H9 (cell line): ENCODE measurements around the gene RAI1. TPM values are rescaled to one million over a fixed set of nuclear protein-coding genes. Genes with fewer than 3 reads are reported as not detected.

Source experiments
- DNase-seq: peaks from one replicate; pipeline ENCODE4 v3.0.0-alpha.2; 2017
- H2AFZ ChIP-seq: one replicate; pipeline ENCODE4 v1.6.1; 2013; ENCODE audit warnings: mild to moderate bottlenecking, low read length, control low read depth, moderate library complexity
- H2AK5ac ChIP-seq: 2 replicates; pipeline ENCODE4 v1.6.1; 2013; ENCODE audit warnings: low read length, control low read depth, mixed read lengths; ENCODE audit not compliant: insufficient read length
- H2BK120ac ChIP-seq: one replicate; pipeline ENCODE4 v1.6.1; 2013; ENCODE audit warnings: low read depth, mild to moderate bottlenecking, low read length, control low read depth, inconsistent platforms; ENCODE audit not compliant: poor library complexity, severe bottlenecking
- H2BK12ac ChIP-seq: 2 replicates; pipeline ENCODE4 v1.6.1; 2013; ENCODE audit warnings: low read length, control low read depth, mixed read lengths, low read depth; ENCODE audit not compliant: insufficient read length
- H2BK15ac ChIP-seq: 2 replicates; pipeline ENCODE4 v1.6.1; 2013; ENCODE audit warnings: low read depth, low read length, control low read depth
- H2BK20ac ChIP-seq: one replicate; pipeline ENCODE4 v1.6.1; 2013; ENCODE audit warnings: low read depth, mild to moderate bottlenecking, low read length, control low read depth, inconsistent platforms; ENCODE audit not compliant: poor library complexity, severe bottlenecking
- H2BK5ac ChIP-seq: 2 replicates; pipeline ENCODE4 v1.6.1; 2013; ENCODE audit warnings: low read length, control low read depth, mixed read lengths; ENCODE audit not compliant: insufficient read length
- H3K14ac ChIP-seq: 2 replicates; pipeline ENCODE4 v1.6.1; 2013; ENCODE audit warnings: low read length, control low read depth; ENCODE audit not compliant: insufficient read depth
- H3K18ac ChIP-seq: 2 replicates; pipeline ENCODE4 v1.6.1; 2013; ENCODE audit warnings: low read depth, mild to moderate bottlenecking, mixed read lengths, low read length, control low read depth; ENCODE audit not compliant: insufficient read length
- H3K23ac ChIP-seq: 2 replicates; pipeline ENCODE4 v1.6.1; 2013; ENCODE audit warnings: low read length, control low read depth, mixed read lengths, low read depth; ENCODE audit not compliant: insufficient read length
- H3K23me2 ChIP-seq: 2 replicates; pipeline ENCODE4 v1.6.1; 2013; ENCODE audit warnings: low read depth, mild to moderate bottlenecking, mixed read lengths, low read length, control low read depth; ENCODE audit not compliant: insufficient read length, poor library complexity, severe bottlenecking
- H3K27ac ChIP-seq: 2 replicates; pipeline ENCODE4 v1.5.1; 2013; ENCODE audit warnings: low read length, control low read depth, mixed read lengths, low read depth; ENCODE audit not compliant: insufficient read length
- H3K27me3 ChIP-seq: 2 replicates; pipeline ENCODE4 v1.6.1; 2013; ENCODE audit warnings: low read length, control low read depth, inconsistent platforms; ENCODE audit not compliant: insufficient read depth
- H3K4ac ChIP-seq: 2 replicates; pipeline ENCODE4 v1.6.1; 2013; ENCODE audit warnings: low read depth, mild to moderate bottlenecking, control low read depth, inconsistent platforms, low read length, moderate library complexity
- H3K4me1 ChIP-seq: 2 replicates; pipeline ENCODE4 v1.6.1; 2013; ENCODE audit warnings: low read length, control low read depth, inconsistent platforms; ENCODE audit not compliant: insufficient read depth
- H3K4me2 ChIP-seq: 2 replicates; pipeline ENCODE4 v1.6.1; 2013; ENCODE audit warnings: low read length, control low read depth, mixed read lengths; ENCODE audit not compliant: insufficient read length, insufficient read depth
- H3K56ac ChIP-seq: 2 replicates; pipeline ENCODE4 v1.6.1; 2013; ENCODE audit warnings: low read depth, mild to moderate bottlenecking, mixed read lengths, low read length, control low read depth; ENCODE audit not compliant: insufficient read length
- H3K79me1 ChIP-seq: 2 replicates; pipeline ENCODE4 v1.6.1; 2013; ENCODE audit warnings: low read depth, mild to moderate bottlenecking, moderate library complexity, low read length, control low read depth, inconsistent platforms; ENCODE audit not compliant: insufficient read depth, poor library complexity, severe bottlenecking
- H3K79me2 ChIP-seq: 2 replicates; pipeline ENCODE4 v1.6.1; 2013; ENCODE audit warnings: low read length, control low read depth, inconsistent platforms; ENCODE audit not compliant: insufficient read depth
- H3K9ac ChIP-seq: 2 replicates; pipeline ENCODE4 v1.6.1; 2013; ENCODE audit warnings: low read length, control low read depth, mixed read lengths; ENCODE audit not compliant: insufficient read length; ENCODE audit errors: extremely low read depth
- H3K9me3 ChIP-seq: one replicate; pipeline ENCODE4 v1.6.1; 2013; ENCODE audit warnings: low read depth, low read length, inconsistent platforms; ENCODE audit not compliant: control insufficient read depth
- H3T11ph ChIP-seq: one replicate; pipeline ENCODE4 v1.6.1; 2013; ENCODE audit warnings: mild to moderate bottlenecking, low read length, control low read depth, inconsistent platforms
- H4K20me1 ChIP-seq: one replicate; pipeline ENCODE4 v1.6.1; 2013; ENCODE audit not compliant: control insufficient read depth, insufficient read length, insufficient read depth
- H4K5ac ChIP-seq: 2 replicates; pipeline ENCODE4 v1.6.1; 2013; ENCODE audit warnings: low read depth, mild to moderate bottlenecking, mixed read lengths, low read length, control low read depth; ENCODE audit not compliant: insufficient read length
- H4K8ac ChIP-seq: replicated peaks from 2 replicates; pipeline ENCODE4 v1.6.1; 2013; ENCODE audit warnings: low read length, control low read depth, mixed read lengths, low read depth; ENCODE audit not compliant: insufficient read length
- H4K91ac ChIP-seq: 2 replicates; pipeline ENCODE4 v1.6.1; 2013; ENCODE audit warnings: low read depth, mild to moderate bottlenecking, moderate library complexity, mixed read lengths, low read length, control low read depth; ENCODE audit not compliant: insufficient read length
- H3K27ac Mint-ChIP-seq, 3 experiments: 2 replicates in 2 of 3; 3 replicates in 1 of 3; pipeline ENCODE4 v1.8.0; 2020 to 2021; ENCODE audit warnings: mixed read lengths in 3 of 3, mild to moderate bottlenecking in 1 of 3, moderate library complexity in 1 of 3
- H3K27me3 Mint-ChIP-seq: 2 replicates; pipeline ENCODE4 v1.8.0; 2021; ENCODE audit warnings: low read depth, mild to moderate bottlenecking, moderate library complexity, mixed read lengths
- H3K36me3 Mint-ChIP-seq, 3 experiments: 2 replicates in 2 of 3; 3 replicates in 1 of 3; pipeline ENCODE4 v1.8.0; 2020 to 2021; ENCODE audit warnings: low read depth in 3 of 3, mixed read lengths in 3 of 3; ENCODE audit not compliant: insufficient read depth in 1 of 3
- H3K4me1 Mint-ChIP-seq, 2 experiments: 2 replicates each; pipeline ENCODE4 v1.8.0; 2020; ENCODE audit warnings: mixed read lengths in 2 of 2
- H3K4me3 Mint-ChIP-seq, 2 experiments: 2 replicates in 1 of 2; 3 replicates in 1 of 2; pipeline ENCODE4 v1.8.0; 2020 to 2021; ENCODE audit warnings: mild to moderate bottlenecking in 2 of 2, mixed read lengths in 2 of 2, moderate library complexity in 1 of 2
- H3K9me3 Mint-ChIP-seq, 2 experiments: 2 replicates in 1 of 2; 3 replicates in 1 of 2; pipeline ENCODE4 v1.8.0; 2020; ENCODE audit warnings: mild to moderate bottlenecking in 2 of 2, mixed read lengths in 2 of 2, moderate library complexity in 1 of 2
- WGBS: extraction: QIAGEN DNeasy Blood & Tissue Kit; methylation state at CpG from one replicate; pipeline ENCODE4 v1.1.7; 2013; ENCODE audit warnings: missing lambda C conversion rate, low lambda C conversion rate, mixed read lengths; ENCODE audit not compliant: insufficient read length; ENCODE audit errors: extremely low coverage; 5-methylcytosine and 5-hydroxymethylcytosine counted together
- total RNA-seq: library from RNA; stranded (reverse); gene quantifications from 2 replicates; pipeline ENCODE4 v1.2.1, GENCODE V29; 2021
- TF ChIP-seq, protein P1 (sequence below): fragments of 200-600 bp; sonication (generic); conservative IDR thresholded peaks from 3 replicates; pipeline ENCODE4 v1.8.0; 2021; ENCODE audit warnings: antibody characterized with exemption, mild to moderate bottlenecking

RAI1 gene
- total RNA-seq, 1 experiment from 2014 or later, result 1.5 TPM

DNA sequence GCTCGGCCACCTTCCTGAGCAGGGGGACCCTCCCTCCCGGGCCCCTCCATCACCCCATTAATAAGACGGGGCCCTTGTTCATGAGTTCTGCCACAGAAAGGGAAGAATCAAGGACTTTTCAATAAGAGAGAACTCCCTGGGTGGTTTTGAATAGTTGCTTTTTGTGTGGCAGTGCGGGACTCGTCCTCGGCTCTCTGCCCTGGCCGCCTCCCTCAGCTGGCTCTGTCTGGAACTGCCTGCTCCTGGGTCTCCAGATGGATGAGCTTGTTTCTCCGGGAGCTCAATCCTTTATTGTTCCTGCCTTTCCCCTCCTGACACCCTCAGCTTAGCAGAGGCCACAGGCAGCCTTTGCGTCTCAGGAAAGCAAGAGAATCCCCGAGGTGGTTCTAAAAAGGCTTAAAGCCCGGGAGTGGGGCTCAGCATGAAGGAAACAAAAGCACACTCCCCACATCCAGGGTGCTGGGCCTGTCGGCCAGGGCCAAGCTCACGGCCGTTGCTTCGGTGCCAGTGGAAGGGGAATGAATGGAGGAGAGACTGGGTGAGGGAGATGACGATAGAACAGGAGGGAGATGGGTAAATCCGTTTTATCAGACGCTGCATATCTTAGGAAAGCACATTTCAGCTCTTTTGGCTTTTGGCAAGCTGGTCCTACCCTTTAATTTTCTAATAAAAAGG, 60.2 kb downstream of the RAI1 start:
- no peak overlapping the region for H4K5ac ChIP-seq
- no peak overlapping the region for H3K4ac ChIP-seq
- TF ChIP-seq, protein P1, sequence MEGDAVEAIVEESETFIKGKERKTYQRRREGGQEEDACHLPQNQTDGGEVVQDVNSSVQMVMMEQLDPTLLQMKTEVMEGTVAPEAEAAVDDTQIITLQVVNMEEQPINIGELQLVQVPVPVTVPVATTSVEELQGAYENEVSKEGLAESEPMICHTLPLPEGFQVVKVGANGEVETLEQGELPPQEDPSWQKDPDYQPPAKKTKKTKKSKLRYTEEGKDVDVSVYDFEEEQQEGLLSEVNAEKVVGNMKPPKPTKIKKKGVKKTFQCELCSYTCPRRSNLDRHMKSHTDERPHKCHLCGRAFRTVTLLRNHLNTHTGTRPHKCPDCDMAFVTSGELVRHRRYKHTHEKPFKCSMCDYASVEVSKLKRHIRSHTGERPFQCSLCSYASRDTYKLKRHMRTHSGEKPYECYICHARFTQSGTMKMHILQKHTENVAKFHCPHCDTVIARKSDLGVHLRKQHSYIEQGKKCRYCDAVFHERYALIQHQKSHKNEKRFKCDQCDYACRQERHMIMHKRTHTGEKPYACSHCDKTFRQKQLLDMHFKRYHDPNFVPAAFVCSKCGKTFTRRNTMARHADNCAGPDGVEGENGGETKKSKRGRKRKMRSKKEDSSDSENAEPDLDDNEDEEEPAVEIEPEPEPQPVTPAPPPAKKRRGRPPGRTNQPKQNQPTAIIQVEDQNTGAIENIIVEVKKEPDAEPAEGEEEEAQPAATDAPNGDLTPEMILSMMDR, result peak; percentile 46
- no peak overlapping the region for H3T11ph ChIP-seq
- H2BK5ac ChIP-seq, result no peak overlapping the region
- no peak overlapping the region for H2BK12ac ChIP-seq
- H2BK120ac ChIP-seq, result no peak overlapping the region
- no peak overlapping the region for H2AK5ac ChIP-seq
- no peak overlapping the region for H4K91ac ChIP-seq
- H3K56ac ChIP-seq, result no peak overlapping the region
- H3K23ac ChIP-seq, result no peak overlapping the region
- H3K9ac ChIP-seq, result no peak overlapping the region
- H3K4me1 ChIP-seq, result peaks cover 2% of the 10 kb centered on the region; the same call in 1 of the 2 replicates
- H3K79me2 ChIP-seq, result no peaks in the 10 kb centered on the region
- H3K4me2 ChIP-seq, result peak overlapping the region; percentile 26
- H3K79me1 ChIP-seq, result no peaks in the 10 kb centered on the region
- peak; percentile 82 for DNase-seq
- WGBS, result no CpG with 5 or more reads among the region's 18 CpGs
- H3K9me3 ChIP-seq, result no peaks in the 10 kb centered on the region
- no peak overlapping the region for H2BK20ac ChIP-seq
- no peak overlapping the region for H4K8ac ChIP-seq
- H3K4me1 Mint-ChIP-seq, result peaks cover 32 to 46% of the 10 kb centered on the region in 2 experiments
- peak overlapping the region; percentile 43 to 44; a peak in 3 of 5 replicates for H3K4me3 Mint-ChIP-seq
- no peaks in the 10 kb centered on the region for H3K27me3 ChIP-seq
- no peaks in the 10 kb centered on the region for H4K20me1 ChIP-seq
- H3K36me3 Mint-ChIP-seq, result no peaks in the 10 kb centered on the region
- H2AFZ ChIP-seq, result peak overlapping the region; percentile 76
- no peaks in the 10 kb centered on the region; a peak in 1 of 5 replicates for H3K9me3 Mint-ChIP-seq
- peaks cover 47% of the 10 kb centered on the region for H3K27me3 Mint-ChIP-seq
- H3K14ac ChIP-seq, result no peak overlapping the region; the same call in 1 of the 2 replicates
- H3K27ac Mint-ChIP-seq, result peak overlapping the region; percentile 28 to 86 (median 73); a peak in 5 of 7 replicates
- H3K23me2 ChIP-seq, result no peaks in the 10 kb centered on the region
- H3K18ac ChIP-seq, result no peak overlapping the region
- H2BK15ac ChIP-seq, result no peak overlapping the region
- H3K27ac ChIP-seq, result no peak overlapping the region
